Esophagus squamous epithelium (tissue), 5 donors: ENCODE measurements around the gene ZHX3. TPM values are rescaled to one million over a fixed set of nuclear protein-coding genes. Genes with fewer than 3 reads are reported as not detected.

Experiments
- DNase-seq: peaks from one replicate; lab custom pipeline; 2025; lab: John Stamatoyannopoulos, UW
- H3K27ac ChIP-seq, 4 donors: fragments of 200-600 bp; sonication (generic); one replicate each; pipeline ENCODE4 v1.5.1; 2016 to 2019; ENCODE audit warnings: mild to moderate bottlenecking in 1 of 4
- H3K27me3 ChIP-seq, 4 donors: fragments of 200-600 bp; sonication (generic); 1 replicate in 3 of 4; 2 replicates in 1 of 4; pipeline versions ENCODE4 v1.5.1 to v1.6.0; 2017 to 2021; ENCODE audit warnings: antibody characterized with exemption in 1 of 4
- H3K36me3 ChIP-seq, 3 donors: fragments of 200-600 bp; sonication (generic); one replicate each; pipeline ENCODE4 v1.5.1; 2016 to 2019
- H3K4me1 ChIP-seq, 3 donors: fragments of 200-600 bp; sonication (generic); one replicate each; pipeline ENCODE4 v1.5.1; 2017 to 2019
- H3K4me3 ChIP-seq, 4 donors: fragments of 200-600 bp; sonication (generic); 1 replicate in 3 of 4; 2 replicates in 1 of 4; pipeline ENCODE4 v1.5.1; 2016 to 2019; ENCODE audit warnings: mild to moderate bottlenecking in 2 of 4, moderate library complexity in 1 of 4
- H3K9me3 ChIP-seq, 3 donors: fragments of 200-600 bp; sonication (generic); one replicate each; pipeline ENCODE4 v1.5.1; 2016 to 2019
- CTCF ChIP-seq, 6 experiments: fragments of 450-650 bp in 4 of 6; fragments of 200-600 bp in 2 of 6; sonication (generic) in 2 of 6; IDR thresholded peaks; one replicate each; pipeline ENCODE4 v1.5.1; 2016 to 2019; ENCODE audit warnings: antibody characterized with exemption in 6 of 6, mild to moderate bottlenecking in 4 of 6, moderate library complexity in 4 of 6
- POLR2A ChIP-seq, 4 donors: fragments of 450-650 bp; IDR thresholded peaks; one replicate each; pipeline ENCODE4 v1.6.1; 2017; ENCODE audit warnings: antibody characterized with exemption in 4 of 4, mild to moderate bottlenecking in 4 of 4, moderate library complexity in 3 of 4
- WGBS, 2 donors: methylation state at CpG; one replicate each; pipeline ENCODE4 v1.1.5; 2018; 5-methylcytosine and 5-hydroxymethylcytosine counted together
- intact Hi-C: fragments of 100-400 bp; cut with DNase I; formaldehyde crosslinking; loops from one replicate; pipeline ENCODE4 v1.15.0; 2022
- total RNA-seq, 4 donors: library from RNA; depleted of rRNA; stranded (reverse); fragments of >200 nt; gene quantifications; one replicate each; pipeline ENCODE4 v1.1.0, GENCODE V29; 2016
- donor health status: DM: yes; HTN: yes; CAD: no.

Gene ZHX3
- total RNA-seq, 4 donors from 2014 or later: 13.6 to 30.3 (median 15.5) TPM

GRCh38 chr20:41290804-41291389 is 26.6 kb downstream of the ZHX3 start:
- DNase-seq: no peak
- peaks cover 0 to 10% (median 7%) of the 10 kb centered on the region in 3 donors for H3K9me3 ChIP-seq
- H3K4me1 ChIP-seq: peaks cover 0 to 17% (median 10%) of the 10 kb centered on the region in 3 donors
- no peak overlapping the region for H3K27ac ChIP-seq
- intact Hi-C loops: no loop called here
- H3K4me3 ChIP-seq: no peak overlapping the region
- TF ChIP-seq CTCF (IDR thresholded peaks at IDR 0.05): no peak
- TF ChIP-seq POLR2A (IDR thresholded peaks at IDR 0.05): no peak
- WGBS, 2 donors: 54 to 84% methylated on average over 3 of the region's 3 CpGs
- no peaks in the 10 kb centered on the region for H3K36me3 ChIP-seq
- no peaks in the 10 kb centered on the region for H3K27me3 ChIP-seq

- no peak for TF ChIP-seq CTCF (IDR thresholded peaks at IDR 0.05)
- no peak for TF ChIP-seq POLR2A (IDR thresholded peaks at IDR 0.05)
- Histone ChIP-seq H3K9me3 (peaks cover 0 to 10% (median 7%) of the 10 kb centered on the region in 3 donors), H3K27ac (no peak overlapping the region), H3K4me1 (no peaks in the 10 kb centered on the region), H3K36me3 (no peaks in the 10 kb centered on the region), H3K27me3 (no peaks in the 10 kb centered on the region), H3K4me3 (no peak overlapping the region)
- intact Hi-C loops: no loop called here
- no peak for DNase-seq
- 55 to 84% methylated on average over 2 of the region's 2 CpGs for WGBS, 2 donors
These were observed 30.2 kb downstream of the ZHX3 start for GRCh38 chr20:41287327-41287726.

DNA sequence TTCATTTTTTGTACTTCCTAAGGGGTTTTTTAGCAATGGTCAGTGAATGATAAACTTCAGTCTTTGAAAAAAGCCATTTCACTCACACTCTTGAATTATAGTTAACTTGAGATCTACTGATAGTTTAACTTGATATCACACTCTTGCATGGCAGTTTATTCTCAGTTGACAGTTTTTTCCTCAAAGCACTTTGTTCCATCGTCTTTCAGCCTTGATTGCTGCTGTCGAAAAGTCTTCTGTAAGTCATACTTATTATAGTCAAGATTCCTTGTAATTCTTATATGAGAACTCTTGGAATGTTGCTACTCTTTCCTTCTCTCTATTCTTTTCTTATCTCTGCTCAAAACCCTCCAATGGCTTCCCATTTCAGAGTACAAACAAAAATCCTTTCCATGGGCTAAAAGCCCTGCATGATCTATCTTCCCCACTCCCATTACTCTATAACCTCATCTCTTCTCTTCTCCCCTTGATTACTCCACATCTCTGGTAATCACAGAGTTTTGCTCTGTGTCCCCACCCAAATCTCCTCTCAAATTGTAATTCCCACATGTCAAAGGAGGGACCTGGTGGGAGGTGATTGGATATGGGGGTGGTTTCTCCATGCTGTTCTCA is 31.2 kb downstream of the ZHX3 start:
- TF ChIP-seq CTCF (IDR thresholded peaks at IDR 0.05) (no peak), POLR2A (IDR thresholded peaks at IDR 0.05) (no peak)
- no peaks in the 10 kb centered on the region for H3K4me1 ChIP-seq
- H3K9me3 ChIP-seq: peaks cover 0 to 10% (median 7%) of the 10 kb centered on the region in 3 donors
- no peak for DNase-seq
- H3K27me3 ChIP-seq: no peaks in the 10 kb centered on the region
- 60 to 94% methylated on average over 2 of the region's 2 CpGs for WGBS, 2 donors
- no peaks in the 10 kb centered on the region for H3K36me3 ChIP-seq
- intact Hi-C loops: no loop called here
- no peak overlapping the region for H3K27ac ChIP-seq
- H3K4me3 ChIP-seq: no peak overlapping the region

- intact Hi-C loops: no loop called here
- no peaks in the 10 kb centered on the region for H3K27me3 ChIP-seq
- no peak for TF ChIP-seq POLR2A (IDR thresholded peaks at IDR 0.05)
- TF ChIP-seq CTCF (IDR thresholded peaks at IDR 0.05): no peak
- no peak for DNase-seq
- H3K27ac ChIP-seq: peak overlapping the region in 1 of 4 donors; percentile 5
- H3K4me3 ChIP-seq: no peak overlapping the region
- H3K36me3 ChIP-seq: no peaks in the 10 kb centered on the region
- H3K9me3 ChIP-seq: no peaks in the 10 kb centered on the region
- WGBS, 2 donors: 42 to 66% methylated on average over 3 of the region's 3 CpGs
- peaks cover 0 to 15% (median 4%) of the 10 kb centered on the region in 3 donors for H3K4me1 ChIP-seq
These were observed 37.8 kb downstream of the ZHX3 start for GRCh38 chr20:41279546-41280225.

DNA sequence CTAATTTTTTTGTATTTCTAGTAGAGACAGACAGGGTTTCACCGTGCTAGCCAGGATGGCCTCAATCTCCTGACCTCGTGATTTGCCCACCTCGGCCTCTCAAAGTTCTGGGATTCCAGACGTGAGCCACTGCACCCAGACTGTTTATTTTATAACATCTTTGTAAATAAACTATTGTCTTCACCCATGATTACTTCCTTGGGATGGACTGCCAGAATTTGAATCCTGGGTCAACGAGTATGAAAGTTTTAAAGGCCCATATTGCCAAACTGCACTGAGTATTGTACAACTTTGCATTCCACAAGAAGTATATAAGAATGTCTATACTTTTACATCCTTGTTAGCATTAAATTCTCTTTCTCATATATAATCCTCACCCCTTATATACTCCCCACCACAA is 38.6 kb downstream of the ZHX3 start:
- no peaks in the 10 kb centered on the region for H3K27me3 ChIP-seq
- H3K27ac ChIP-seq: no peak overlapping the region
- peaks cover 0 to 18% (median 4%) of the 10 kb centered on the region in 3 donors for H3K4me1 ChIP-seq
- 65 to 78% methylated on average over 3 to 5 of the region's 5 CpGs for WGBS, 2 donors
- intact Hi-C loops: no loop called here
- TF ChIP-seq POLR2A (IDR thresholded peaks at IDR 0.05): no peak
- no peak for TF ChIP-seq CTCF (IDR thresholded peaks at IDR 0.05)
- H3K4me3 ChIP-seq: no peak overlapping the region
- no peak for DNase-seq
- no peaks in the 10 kb centered on the region for H3K36me3 ChIP-seq
- H3K9me3 ChIP-seq: no peaks in the 10 kb centered on the region
